ENCODE measurements around the gene GLI3. TPM values are rescaled to one million over a fixed set of nuclear protein-coding genes. Genes with fewer than 3 reads are reported as not detected.

GLI3 gene
- total RNA-seq, 1 donor from 2014 or later = 2.2 TPM

DNA sequence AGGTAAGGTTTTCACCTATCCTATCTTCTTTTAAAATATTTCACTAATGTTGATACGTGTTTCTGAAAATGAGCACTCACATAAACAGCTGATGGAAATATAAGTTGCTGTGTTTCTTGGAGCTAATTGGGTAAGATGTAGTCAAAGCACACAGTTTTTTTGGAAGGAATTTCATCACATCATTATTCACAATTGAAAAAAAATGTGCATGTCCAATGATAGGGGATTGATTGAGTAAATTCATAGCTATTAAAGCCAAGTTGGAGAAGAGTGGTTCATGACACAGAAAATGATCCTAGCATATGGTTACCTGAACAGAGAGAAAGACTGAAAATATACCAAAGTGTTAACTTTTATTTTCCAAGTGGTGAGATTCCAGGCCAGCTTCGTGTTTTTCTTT, 29.6 kb downstream of the GLI3 start:
- H3K27me3 ChIP-seq = no peaks in the 10 kb centered on the region
- no peak overlapping the region for H3K27ac ChIP-seq
- no peak overlapping the region for H3K4me3 ChIP-seq
- no peaks in the 10 kb centered on the region for H3K36me3 ChIP-seq
- H3K9me3 ChIP-seq = no peaks in the 10 kb centered on the region
- H3K4me1 ChIP-seq = no peaks in the 10 kb centered on the region
- intact Hi-C loops (cut with DNase I) = no loop called here
- no peak for TF ChIP-seq CTCF (IDR thresholded peaks at IDR 0.05)
- DNase-seq (ENCODE audit: low spot score in 2 of 2) = no peak

DNA sequence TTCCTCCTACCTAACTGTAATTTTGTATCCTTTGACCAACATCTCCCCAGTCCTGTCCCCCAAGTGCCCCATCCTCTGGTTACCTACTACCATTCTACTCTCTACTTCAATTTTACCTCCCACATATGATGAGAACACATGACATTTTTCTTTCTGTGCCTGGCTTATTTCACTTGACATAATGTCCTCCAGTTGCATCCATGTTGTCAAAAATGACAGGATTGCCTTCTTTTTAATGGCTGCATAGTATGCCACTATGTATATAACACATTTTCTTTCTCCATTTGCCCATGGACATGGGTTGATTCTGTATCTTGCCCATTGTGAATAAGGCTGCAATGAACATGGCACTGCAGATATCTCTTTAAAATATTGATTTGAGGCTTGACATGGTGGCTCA, 33.7 kb downstream of the GLI3 start:
- intact Hi-C loops (cut with DNase I) = no loop called here
- Histone ChIP-seq H3K27me3 (no peaks in the 10 kb centered on the region), H3K36me3 (no peaks in the 10 kb centered on the region), H3K4me3 (no peak overlapping the region), H3K27ac (no peak overlapping the region), H3K4me1 (no peaks in the 10 kb centered on the region), H3K9me3 (no peaks in the 10 kb centered on the region)
- DNase-seq (ENCODE audit: low spot score in 2 of 2) = no peak
- no peak for TF ChIP-seq CTCF (IDR thresholded peaks at IDR 0.05)

GRCh38 chr7:42202601-42203000, 34.4 kb downstream of the GLI3 start:
- intact Hi-C loops (cut with DNase I) = no loop called here
- Histone ChIP-seq H3K27ac (no peak overlapping the region), H3K4me3 (no peak overlapping the region), H3K9me3 (no peaks in the 10 kb centered on the region), H3K36me3 (no peaks in the 10 kb centered on the region), H3K4me1 (no peaks in the 10 kb centered on the region), H3K27me3 (no peaks in the 10 kb centered on the region)
- no peak for DNase-seq (ENCODE audit: low spot score in 2 of 2)
- no peak for TF ChIP-seq CTCF (IDR thresholded peaks at IDR 0.05)

DNA sequence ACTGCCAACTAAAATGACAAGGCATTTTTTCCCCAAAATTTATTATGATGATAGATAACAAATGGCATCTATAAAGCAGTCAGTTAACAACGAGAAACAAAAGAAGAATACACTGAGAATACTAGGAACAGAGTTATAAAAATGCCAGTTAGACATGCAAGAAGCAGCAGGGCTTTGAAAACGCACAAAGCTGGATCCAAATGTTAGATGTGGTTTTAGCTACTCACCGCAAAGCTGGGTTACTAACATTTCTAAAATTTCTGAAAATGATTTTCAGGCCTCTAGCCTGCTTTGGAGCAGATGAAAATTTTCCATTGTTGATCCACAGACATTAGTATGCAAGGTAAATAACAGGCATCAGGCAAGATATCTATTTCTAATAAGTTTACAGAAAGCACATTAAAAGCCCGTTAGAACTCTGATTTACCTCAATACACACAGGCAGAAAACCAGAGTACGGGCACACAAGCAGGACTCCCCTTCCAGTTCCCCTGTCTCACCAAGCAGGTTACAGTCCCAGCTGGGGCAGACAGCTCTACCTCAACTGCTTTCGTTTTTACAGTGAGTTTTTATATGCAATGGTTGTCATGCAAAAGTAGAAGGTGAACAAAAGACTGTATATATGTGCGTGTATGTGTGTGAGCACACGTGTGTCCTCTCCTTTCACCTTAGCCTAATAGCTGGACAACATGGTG, 37.9 kb downstream of the GLI3 start:
- H3K4me3 ChIP-seq = no peak overlapping the region

GRCh38 chr7:42198296-42198695, 38.7 kb downstream of the GLI3 start:
- Histone ChIP-seq H3K4me1 (peaks cover 0 to 5% of the 10 kb centered on the region in 2 donors), H3K27me3 (no peaks in the 10 kb centered on the region), H3K9me3 (no peaks in the 10 kb centered on the region), H3K36me3 (no peaks in the 10 kb centered on the region), H3K27ac (no peak overlapping the region), H3K4me3 (no peak overlapping the region)
- TF ChIP-seq CTCF (IDR thresholded peaks at IDR 0.05) = no peak
- intact Hi-C loops (cut with DNase I) = no loop called here
- no peak for DNase-seq (ENCODE audit: low spot score in 2 of 2)

More for the DNA sequence above, 37.9 kb downstream of the GLI3 start:
- Histone ChIP-seq H3K36me3 (no peaks in the 10 kb centered on the region), H3K27me3 (no peaks in the 10 kb centered on the region), H3K27ac (no peak overlapping the region), H3K9me3 (no peaks in the 10 kb centered on the region), H3K4me1 (peaks cover 0 to 3% of the 10 kb centered on the region in 2 donors)
- intact Hi-C loops (cut with DNase I) = no loop called here
- no peak for TF ChIP-seq CTCF (IDR thresholded peaks at IDR 0.05)
- DNase-seq (ENCODE audit: low spot score in 2 of 2) = no peak

DNA sequence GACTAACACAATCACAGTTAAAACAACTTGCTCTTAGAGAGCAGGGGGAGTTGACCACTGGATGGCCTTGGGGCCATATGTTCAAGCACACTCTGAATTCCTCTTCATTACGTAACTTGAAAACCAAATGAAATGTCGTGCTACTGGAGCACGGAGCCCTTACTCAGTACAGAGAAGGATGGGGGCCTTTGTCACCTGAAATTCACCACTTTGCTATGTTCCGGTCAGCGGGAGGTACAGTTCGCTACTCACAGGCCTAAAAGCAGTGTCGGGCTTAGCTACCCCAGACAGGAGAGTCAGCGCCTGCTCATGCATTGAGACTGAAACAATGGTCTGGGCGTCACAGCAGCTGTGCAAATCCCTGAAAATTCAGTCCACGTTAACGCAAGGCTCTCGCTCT, 39.6 kb downstream of the GLI3 start:
- intact Hi-C loops (cut with DNase I) = no loop called here
- Histone ChIP-seq H3K36me3 (no peaks in the 10 kb centered on the region), H3K27ac (no peak overlapping the region), H3K27me3 (no peaks in the 10 kb centered on the region), H3K4me1 (peaks cover 0 to 5% of the 10 kb centered on the region in 2 donors), H3K9me3 (no peaks in the 10 kb centered on the region), H3K4me3 (no peak overlapping the region)
- no peak for TF ChIP-seq CTCF (IDR thresholded peaks at IDR 0.05)
- no peak for DNase-seq (ENCODE audit: low spot score in 2 of 2)
